K562 (cell line): ENCODE results near the gene SLC6A9. TPM values are rescaled to one million over a fixed set of nuclear protein-coding genes. Genes with fewer than 3 reads are reported as not detected.
A peak's percentile ranks its signal among the peaks of the same experiment; 100 is the strongest.

Experiments
- BRD9 ChIP-seq: fragments of 450-650 bp; IDR thresholded peaks from 2 replicates; pipeline ENCODE4 v1.6.1; 2018; ENCODE audit warnings: low read depth; ENCODE audit not compliant: partially characterized antibody
- CBFA2T2 ChIP-seq: fragments of 450-650 bp; conservative IDR thresholded peaks from 2 replicates; pipeline ENCODE4 v1.6.1; 2017; ENCODE audit warnings: mild to moderate bottlenecking
- CUX1 ChIP-seq: fragments of 200-800 bp; sonication (Bioruptor generic); IDR thresholded peaks from 2 replicates; pipeline ENCODE4 v1.6.1; 2016; ENCODE audit warnings: missing genetic modification characterization, missing compliant biosample characterization
- DPF2 ChIP-seq: fragments of 450-650 bp; IDR thresholded peaks from 2 replicates; pipeline ENCODE4 v1.6.1; 2016
- FIP1L1 ChIP-seq: fragments of 200-400 bp; formaldehyde crosslinking; IDR thresholded peaks from 2 replicates; pipeline ENCODE4 v1.6.1; 2018; ENCODE audit warnings: mild to moderate bottlenecking, low read depth, low read length; ENCODE audit not compliant: poor library complexity, severe bottlenecking
- GATA2 ChIP-seq: sonication (generic); formaldehyde crosslinking; IDR thresholded peaks from 2 replicates; pipeline ENCODE4 v1.4.0; 2020; ENCODE audit warnings: mild to moderate bottlenecking, missing genetic modification reagents
- GTF2F1 ChIP-seq: IDR thresholded peaks from 2 replicates; pipeline ENCODE4 v1.6.1; 2011; ENCODE audit warnings: low read depth, low read length, improper control_type of control experiment
- HDAC1 ChIP-seq, 2 experiments: fragments of 450-650 bp; IDR thresholded peaks; 2 replicates each; pipeline ENCODE4 v1.6.1; 2016 to 2017; ENCODE audit warnings: inconsistent platforms in 1 of 2, mild to moderate bottlenecking in 1 of 2, moderate library complexity in 1 of 2
- HNRNPLL ChIP-seq: fragments of 200-400 bp; formaldehyde crosslinking; IDR thresholded peaks from 2 replicates; pipeline ENCODE4 v1.6.1; 2017; ENCODE audit warnings: low read length, low read depth, mild to moderate bottlenecking; ENCODE audit not compliant: poor library complexity, severe bottlenecking
- POLR2AphosphoS2 ChIP-seq: IDR thresholded peaks from 2 replicates; pipeline ENCODE4 v1.6.1; 2012; ENCODE audit warnings: low read length, improper control_type of control experiment
- RBBP5 ChIP-seq: fragments of 200-600 bp; sonication (generic); IDR thresholded peaks from 2 replicates; pipeline ENCODE4 v1.6.1; 2012; ENCODE audit warnings: borderline replicate concordance, mild to moderate bottlenecking, low read length, control low read depth, inconsistent platforms; ENCODE audit not compliant: insufficient read depth, poor library complexity, severe bottlenecking
- RERE ChIP-seq: sonication (generic); formaldehyde crosslinking; IDR thresholded peaks from 2 replicates; pipeline ENCODE4 v1.8.0; 2023; ENCODE audit warnings: missing genetic modification reagents, mild to moderate bottlenecking, borderline replicate concordance
- RNF2 ChIP-seq: sonication (generic); IDR thresholded peaks from 2 replicates; pipeline ENCODE4 v1.6.1; 2016
- SMARCA5 ChIP-seq: fragments of 450-650 bp; IDR thresholded peaks from 2 replicates; pipeline ENCODE4 v1.6.1; 2016
- STAT5A ChIP-seq: IDR thresholded peaks from 2 replicates; pipeline ENCODE4 v1.6.1; 2012; ENCODE audit warnings: low read length, inconsistent platforms, borderline replicate concordance
- ZNF24 ChIP-seq: fragments of 450-650 bp; IDR thresholded peaks from 2 replicates; pipeline ENCODE4 v1.6.1; 2016
- polyA plus RNA-seq, 8 experiments: library from polyadenylated mRNA; depleted of rRNA in 4 of 8; stranded (reverse) in 5 of 8; unstranded in 3 of 8; fragments of >200 nt; fragmentation: Nextera tagmentation in 2 of 8; fragmentation: Illumina TruSeq in 1 of 8; extraction: Ambion mirVana in 2 of 8; extraction: Trizol in 1 of 8; gene quantifications; 2 replicates each; pipeline versions ENCODE4 v1.2.1 to v1.2.3, GENCODE V29; 2011 to 2014; ENCODE audit warnings: inconsistent platforms in 1 of 8, missing spikeins in 1 of 8
- total RNA-seq, 7 experiments: library from RNA; depleted of rRNA in 6 of 7; stranded (reverse); fragments of >200 nt in 6 of 7; fragmentation: Illumina TruSeq in 2 of 7; extraction: Trizol in 2 of 7; gene quantifications; 2 replicates each; pipeline versions ENCODE4 v1.2.1 to v1.2.3, GENCODE V29; 2011 to 2021; ENCODE audit warnings: low replicate concordance in 1 of 7
- TF ChIP-seq, protein P1 (sequence below): fragments of 250-450 bp; sonication (Bioruptor Pico); IDR thresholded peaks from 2 replicates; pipeline ENCODE4 v1.8.0; 2021; ENCODE audit warnings: mild to moderate bottlenecking, moderate library complexity

The SLC6A9 gene
- total and polyA plus RNA-seq, 9 of the 15 experiments (the other 6 are each of a cell fraction or from before 2014, with no cell fraction given), result 0.17 to 18.7 (median 2.9) TPM

DNA sequence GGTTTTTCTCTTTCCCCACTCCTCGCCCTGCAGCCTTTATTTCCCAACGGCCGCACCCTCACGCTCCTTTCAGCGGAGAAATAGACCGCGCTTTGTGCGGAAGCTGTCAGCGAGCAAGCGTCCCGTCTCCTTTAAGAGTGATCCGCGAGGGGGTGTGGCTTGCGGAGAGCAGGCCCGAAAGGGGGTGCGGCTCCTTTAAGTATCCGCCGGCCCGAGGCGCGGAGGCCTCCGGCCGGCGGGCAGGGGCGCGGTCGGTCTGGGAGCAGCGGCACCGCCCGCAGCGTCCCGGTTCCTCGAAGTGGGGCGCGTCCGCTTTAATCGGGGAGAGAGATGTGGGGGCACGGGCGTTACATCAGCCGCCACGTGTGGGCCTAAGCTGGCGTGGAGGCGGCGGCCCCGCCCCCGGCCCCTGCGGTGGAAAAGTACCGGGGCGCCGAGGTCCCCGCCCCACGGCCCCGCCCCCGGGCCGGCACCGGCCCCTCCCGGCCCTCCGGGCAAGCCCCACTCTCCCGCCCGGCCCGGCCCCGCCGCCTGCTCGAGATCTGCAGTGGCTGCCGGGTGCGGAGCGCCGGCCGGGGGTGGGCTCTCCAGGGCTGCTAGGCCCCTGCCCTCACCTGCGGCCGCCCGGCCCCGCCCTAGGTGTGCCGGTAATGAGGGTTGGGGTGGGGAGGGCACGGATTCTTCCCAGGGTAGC lies 1.2 kb downstream of the SLC6A9 start (continued):
- no peak for TF ChIP-seq CUX1
- peak; percentile 72 for TF ChIP-seq HNRNPLL
- TF ChIP-seq GATA2 (CRISPR knock-in tag), result no peak
- no peak for TF ChIP-seq ZNF24
- TF ChIP-seq RERE (CRISPR knock-in tag), result no peak
- no peak for TF ChIP-seq RBBP5
- no peak for TF ChIP-seq SMARCA5
- no peak for TF ChIP-seq GTF2F1
- TF ChIP-seq STAT5A, result peak; percentile 21; the same call in 1 of the 2 replicates
- no peak for TF ChIP-seq FIP1L1
- TF ChIP-seq, protein P1, sequence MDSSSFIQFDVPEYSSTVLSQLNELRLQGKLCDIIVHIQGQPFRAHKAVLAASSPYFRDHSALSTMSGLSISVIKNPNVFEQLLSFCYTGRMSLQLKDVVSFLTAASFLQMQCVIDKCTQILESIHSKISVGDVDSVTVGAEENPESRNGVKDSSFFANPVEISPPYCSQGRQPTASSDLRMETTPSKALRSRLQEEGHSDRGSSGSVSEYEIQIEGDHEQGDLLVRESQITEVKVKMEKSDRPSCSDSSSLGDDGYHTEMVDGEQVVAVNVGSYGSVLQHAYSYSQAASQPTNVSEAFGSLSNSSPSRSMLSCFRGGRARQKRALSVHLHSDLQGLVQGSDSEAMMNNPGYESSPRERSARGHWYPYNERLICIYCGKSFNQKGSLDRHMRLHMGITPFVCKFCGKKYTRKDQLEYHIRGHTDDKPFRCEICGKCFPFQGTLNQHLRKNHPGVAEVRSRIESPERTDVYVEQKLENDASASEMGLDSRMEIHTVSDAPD (CRISPR knock-in tag), result no peak
- peak; percentile 57; the same call in 1 of the 2 replicates for TF ChIP-seq RNF2
- no peak for TF ChIP-seq CBFA2T2
- TF ChIP-seq DPF2, result peak; percentile 60; the same call in 1 of the 2 replicates
- peak; percentile 11 to 76; a peak in 1 of 4 replicates for TF ChIP-seq HDAC1 (IDR thresholded peaks at IDR 0.05)
- TF ChIP-seq POLR2AphosphoS2, result no peak
- TF ChIP-seq BRD9, result no peak
